SK-N-SH treated with all-trans-retinoic acid at 6 μM for 48 hours (cell line): ENCODE results near the gene CDPF1.

ENCODE experiments used
- BACH2 ChIP-seq: fragments of 250-450 bp; sonication (Bioruptor Pico); IDR thresholded peaks from 2 replicates; pipeline ENCODE4 v1.9.0; 2021; ENCODE audit warnings: mild to moderate bottlenecking, borderline replicate concordance
- ESRRG ChIP-seq: fragments of 250-450 bp; sonication (Bioruptor Pico); IDR thresholded peaks from 2 replicates; pipeline ENCODE4 v1.6.1; 2021; ENCODE audit warnings: mild to moderate bottlenecking
- PATZ1 ChIP-seq: fragments of 250-450 bp; sonication (Bioruptor Pico); IDR thresholded peaks from 2 replicates; pipeline ENCODE4 v1.8.0; 2020; ENCODE audit warnings: mild to moderate bottlenecking, moderate library complexity, borderline replicate concordance
- POU6F1 ChIP-seq: fragments of 250-450 bp; sonication (Bioruptor Pico); IDR thresholded peaks from 2 replicates; pipeline ENCODE4 v1.8.0; 2021; ENCODE audit warnings: low read depth, mild to moderate bottlenecking, moderate library complexity, borderline replicate concordance
- ZFP3 ChIP-seq: fragments of 250-450 bp; sonication (Bioruptor Pico); IDR thresholded peaks from 2 replicates; pipeline ENCODE4 v1.5.0; 2020; ENCODE audit warnings: mild to moderate bottlenecking, moderate library complexity

GRCh38 chr22:46212195-46212594, 37.9 kb downstream of the CDPF1 start:
- no peak for TF ChIP-seq POU6F1 (CRISPR knock-in tag)
- no peak for TF ChIP-seq PATZ1 (CRISPR knock-in tag)
- TF ChIP-seq BACH2: no peak
- no peak for TF ChIP-seq ZFP3
- no peak for TF ChIP-seq ESRRG (CRISPR knock-in tag)
